ENCODE measurements around the gene VIPR1. TPM values are rescaled to one million over a fixed set of nuclear protein-coding genes. Genes with fewer than 3 reads are reported as not detected.

VIPR1 gene
- total and polyA plus RNA-seq, 2 experiments from 2014 or later, result 0.86 to 1.6 TPM

GRCh38 chr3:42516443-42516842 lies 14.0 kb downstream of the VIPR1 start:
- Histone ChIP-seq H3K9me3 (ENCODE audit: low read depth) (no peaks in the 10 kb centered on the region), H3K36me3 (no peaks in the 10 kb centered on the region), H3K27me3 (no peaks in the 10 kb centered on the region), H3K4me3 (no peak overlapping the region), H3K4me1 (ENCODE audit: low read depth) (no peaks in the 10 kb centered on the region), H3K27ac (no peak overlapping the region)
- TF ChIP-seq, protein P1, sequence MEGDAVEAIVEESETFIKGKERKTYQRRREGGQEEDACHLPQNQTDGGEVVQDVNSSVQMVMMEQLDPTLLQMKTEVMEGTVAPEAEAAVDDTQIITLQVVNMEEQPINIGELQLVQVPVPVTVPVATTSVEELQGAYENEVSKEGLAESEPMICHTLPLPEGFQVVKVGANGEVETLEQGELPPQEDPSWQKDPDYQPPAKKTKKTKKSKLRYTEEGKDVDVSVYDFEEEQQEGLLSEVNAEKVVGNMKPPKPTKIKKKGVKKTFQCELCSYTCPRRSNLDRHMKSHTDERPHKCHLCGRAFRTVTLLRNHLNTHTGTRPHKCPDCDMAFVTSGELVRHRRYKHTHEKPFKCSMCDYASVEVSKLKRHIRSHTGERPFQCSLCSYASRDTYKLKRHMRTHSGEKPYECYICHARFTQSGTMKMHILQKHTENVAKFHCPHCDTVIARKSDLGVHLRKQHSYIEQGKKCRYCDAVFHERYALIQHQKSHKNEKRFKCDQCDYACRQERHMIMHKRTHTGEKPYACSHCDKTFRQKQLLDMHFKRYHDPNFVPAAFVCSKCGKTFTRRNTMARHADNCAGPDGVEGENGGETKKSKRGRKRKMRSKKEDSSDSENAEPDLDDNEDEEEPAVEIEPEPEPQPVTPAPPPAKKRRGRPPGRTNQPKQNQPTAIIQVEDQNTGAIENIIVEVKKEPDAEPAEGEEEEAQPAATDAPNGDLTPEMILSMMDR (IDR thresholded peaks at IDR 0.05; ENCODE audit: low read depth, low read length), result no peak
- DNase-seq (ENCODE audit: low read depth in 1 of 2, low spot score in 1 of 2), result no peak

DNA sequence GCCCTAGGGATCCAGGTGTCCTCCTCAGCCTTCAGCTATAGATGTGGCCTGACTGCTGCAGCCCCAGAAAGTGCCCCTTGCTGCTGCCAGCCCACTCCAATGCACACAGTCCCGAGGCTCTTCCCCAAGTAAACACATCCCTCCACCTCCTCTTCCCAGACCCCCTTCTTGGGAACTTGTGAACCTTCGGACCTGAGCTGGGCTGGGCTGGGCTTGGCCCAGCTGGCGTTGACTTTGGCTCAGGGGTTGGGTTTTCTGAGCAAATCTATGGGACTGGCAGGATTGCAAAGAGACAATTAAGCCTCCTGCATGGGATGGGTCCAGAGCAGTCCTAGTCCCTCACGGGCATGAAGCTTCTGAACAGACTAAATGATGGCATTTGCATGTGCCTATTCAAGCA lies 14.7 kb downstream of the VIPR1 start:
- no peak overlapping the region for H3K27ac ChIP-seq
- DNase-seq (ENCODE audit: low read depth in 1 of 2, low spot score in 1 of 2), result no peak
- TF ChIP-seq, protein P1 (IDR thresholded peaks at IDR 0.05; ENCODE audit: low read depth, low read length), result no peak

DNA sequence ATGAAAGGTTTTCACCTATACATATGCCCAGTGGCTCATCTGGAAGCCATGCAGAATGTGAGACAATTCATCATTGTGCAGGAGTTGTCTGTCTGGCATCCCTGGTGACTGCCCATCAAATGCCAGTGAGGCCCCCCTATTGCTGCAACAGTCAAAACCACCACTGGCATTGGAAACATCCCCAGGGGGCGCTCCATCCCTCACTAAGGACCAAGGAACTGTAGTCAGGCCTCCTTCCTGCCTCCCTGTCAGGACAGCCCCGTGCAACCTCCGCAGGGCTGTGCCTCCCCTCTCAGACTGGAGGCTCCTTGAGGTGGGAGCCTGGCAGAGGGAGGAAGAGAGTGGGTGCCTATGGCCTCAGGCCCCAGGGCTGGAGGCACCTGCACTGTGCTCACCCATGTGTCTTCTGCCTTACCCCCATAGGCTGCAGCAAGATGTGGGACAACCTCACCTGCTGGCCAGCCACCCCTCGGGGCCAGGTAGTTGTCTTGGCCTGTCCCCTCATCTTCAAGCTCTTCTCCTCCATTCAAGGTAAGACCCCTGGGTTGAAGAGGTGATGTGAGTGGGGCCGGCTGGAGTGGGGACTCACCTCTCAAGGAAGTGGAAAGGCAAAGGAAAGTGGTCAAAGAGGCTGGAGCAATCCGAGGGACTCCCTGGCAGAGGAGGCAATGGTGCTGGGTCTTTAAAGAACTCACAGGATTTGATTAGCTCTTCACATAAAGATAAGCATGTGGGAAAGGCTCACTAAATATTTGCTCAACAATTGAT lies 16.5 kb downstream of the VIPR1 start:
- Histone ChIP-seq H3K36me3 (no peaks in the 10 kb centered on the region), H3K27me3 (no peaks in the 10 kb centered on the region), H3K4me1 (ENCODE audit: low read depth) (no peaks in the 10 kb centered on the region), H3K27ac (no peak overlapping the region), H3K9me3 (ENCODE audit: low read depth) (no peaks in the 10 kb centered on the region), H3K4me3 (no peak overlapping the region)
- TF ChIP-seq, protein P1 (IDR thresholded peaks at IDR 0.05; ENCODE audit: low read depth, low read length), result peak; percentile 29
- DNase-seq (ENCODE audit: low read depth in 1 of 2, low spot score in 1 of 2), result peak in 1 of 2 donors; percentile 19

More for the DNA sequence above, 14.7 kb downstream of the VIPR1 start:
- no peaks in the 10 kb centered on the region for H3K9me3 ChIP-seq (ENCODE audit: low read depth)
- H3K27me3 ChIP-seq, result no peaks in the 10 kb centered on the region
- no peak overlapping the region for H3K4me3 ChIP-seq
- no peaks in the 10 kb centered on the region for H3K4me1 ChIP-seq (ENCODE audit: low read depth)
- no peaks in the 10 kb centered on the region for H3K36me3 ChIP-seq

DNA sequence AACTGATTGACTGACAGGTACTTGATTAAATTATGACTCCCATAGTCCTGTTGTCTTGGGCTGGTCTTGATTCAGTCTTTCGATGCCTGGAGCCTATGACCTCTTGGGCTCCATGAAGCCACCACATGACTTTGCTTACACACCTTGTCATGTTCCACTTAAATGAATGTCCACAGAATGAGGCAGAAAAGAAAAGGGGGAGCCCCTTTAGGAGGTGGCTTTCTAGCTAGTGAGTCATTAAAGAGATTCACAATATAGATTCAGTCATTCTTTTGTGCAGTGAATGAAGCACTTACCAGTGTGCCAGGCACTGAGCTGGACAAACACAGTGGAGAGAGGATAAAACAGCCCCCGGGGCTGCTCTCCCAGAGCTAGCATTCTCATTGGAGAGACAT lies 17.1 kb downstream of the VIPR1 start:
- DNase-seq (ENCODE audit: low read depth in 1 of 2, low spot score in 1 of 2), result no peak
- TF ChIP-seq, protein P1 (IDR thresholded peaks at IDR 0.05; ENCODE audit: low read depth, low read length), result no peak
- no peaks in the 10 kb centered on the region for H3K36me3 ChIP-seq
- no peak overlapping the region for H3K4me3 ChIP-seq
- H3K9me3 ChIP-seq (ENCODE audit: low read depth), result no peaks in the 10 kb centered on the region
- H3K4me1 ChIP-seq (ENCODE audit: low read depth), result no peaks in the 10 kb centered on the region
- H3K27me3 ChIP-seq, result no peaks in the 10 kb centered on the region
- H3K27ac ChIP-seq, result no peak overlapping the region

DNA sequence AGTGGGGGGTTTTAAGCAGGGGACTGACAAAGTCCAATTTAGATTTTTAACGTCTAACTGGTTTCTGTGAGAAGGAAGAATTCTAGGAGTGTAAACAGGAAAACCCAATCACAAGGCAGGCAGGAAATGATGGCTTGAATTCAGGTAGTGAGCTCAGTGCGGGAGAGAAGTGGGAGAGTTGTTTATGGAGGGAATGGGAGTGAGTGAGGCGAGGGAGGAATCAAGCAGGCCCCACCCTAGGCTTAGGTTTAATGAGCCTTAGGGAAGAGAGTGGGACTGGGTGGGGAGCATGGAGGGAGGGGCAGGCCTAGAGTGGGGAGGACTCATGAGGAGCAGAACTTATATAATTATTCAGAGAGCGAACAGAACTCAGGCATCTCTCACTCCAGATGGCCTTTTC lies 17.9 kb downstream of the VIPR1 start:
- no peak overlapping the region for H3K27ac ChIP-seq
- no peaks in the 10 kb centered on the region for H3K36me3 ChIP-seq
- H3K4me3 ChIP-seq, result no peak overlapping the region
- no peaks in the 10 kb centered on the region for H3K9me3 ChIP-seq (ENCODE audit: low read depth)
- DNase-seq (ENCODE audit: low read depth in 1 of 2, low spot score in 1 of 2), result no peak
- H3K4me1 ChIP-seq (ENCODE audit: low read depth), result peaks cover 3% of the 10 kb centered on the region
- H3K27me3 ChIP-seq, result no peaks in the 10 kb centered on the region
- TF ChIP-seq, protein P1 (IDR thresholded peaks at IDR 0.05; ENCODE audit: low read depth, low read length), result no peak

All from cardiac muscle cell (in vitro differentiated cells and primary cell).